GM21360 (cell line): ENCODE results near the gene ELOA.
"Not testable (repeated sequence)": the region's sequence is repeated elsewhere in the genome, so short reads cannot be mapped to it uniquely, and the experiment has no call there.

ENCODE experiments used
- ATAC-seq: cut with Tn5 transposase; IDR thresholded peaks from one replicate; pipeline ENCODE4 v1.9.1; 2021; ENCODE audit warnings: mild to moderate bottlenecking, moderate library complexity; ENCODE audit not compliant: unreplicated experiment

Gene ELOA

DNA sequence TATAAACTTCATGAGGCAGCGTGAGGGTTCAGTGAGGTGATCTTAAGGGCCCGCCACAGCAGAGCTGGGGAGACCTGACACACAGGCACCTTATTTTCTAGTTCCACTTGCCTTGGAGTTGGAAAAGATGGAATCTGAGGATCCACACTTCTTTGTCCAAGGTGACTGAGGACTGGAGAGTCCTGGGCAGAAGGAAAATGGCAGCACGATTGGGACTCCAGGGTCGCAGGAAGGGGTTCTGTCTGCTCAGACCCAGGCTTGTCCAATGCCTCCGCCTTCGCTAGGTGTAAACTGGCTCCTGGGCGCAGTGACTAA is 55.9 kb downstream of the ELOA start:
- ATAC-seq, result no peak

DNA sequence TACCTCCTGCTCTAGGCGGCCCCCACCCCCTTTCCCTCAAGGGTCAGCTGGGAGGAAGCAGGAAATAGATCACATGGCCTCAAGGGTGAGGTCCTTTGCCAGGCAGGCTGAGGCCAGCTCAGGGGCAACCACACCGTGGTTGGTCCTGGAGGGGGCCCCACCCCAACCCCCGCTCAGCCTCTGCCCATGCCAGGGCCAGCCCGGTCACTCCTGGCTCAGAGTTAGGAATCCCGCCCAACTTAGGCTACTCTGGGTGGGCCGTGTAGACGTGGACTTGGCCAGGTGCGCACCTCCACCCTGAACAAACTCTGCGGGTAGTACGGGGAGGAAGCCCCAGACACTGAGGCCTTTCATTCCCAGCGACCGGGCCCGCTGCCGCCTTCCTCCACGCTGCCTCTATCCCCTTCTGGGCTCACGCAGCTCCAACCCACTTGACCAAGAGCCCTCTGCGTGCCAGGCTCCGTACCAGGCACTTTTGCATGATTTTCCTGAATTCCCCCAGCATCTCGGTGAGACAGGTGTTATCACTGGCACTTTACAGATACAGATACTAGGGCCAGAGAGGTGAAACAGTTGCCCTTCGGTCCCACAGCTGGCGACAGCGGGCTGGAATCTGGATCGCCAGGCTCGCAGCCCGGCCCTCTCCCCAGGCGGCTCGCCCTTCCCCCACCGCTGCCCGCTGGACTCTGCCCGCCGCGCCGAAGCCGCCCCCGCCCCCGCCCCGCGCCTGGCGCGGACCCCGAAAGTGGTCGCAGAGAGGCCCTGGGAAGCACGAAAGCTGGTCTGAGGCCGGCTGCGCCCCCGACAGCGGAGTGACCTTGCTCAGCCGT is 56.5 kb downstream of the ELOA start:
- no peak for ATAC-seq

DNA sequence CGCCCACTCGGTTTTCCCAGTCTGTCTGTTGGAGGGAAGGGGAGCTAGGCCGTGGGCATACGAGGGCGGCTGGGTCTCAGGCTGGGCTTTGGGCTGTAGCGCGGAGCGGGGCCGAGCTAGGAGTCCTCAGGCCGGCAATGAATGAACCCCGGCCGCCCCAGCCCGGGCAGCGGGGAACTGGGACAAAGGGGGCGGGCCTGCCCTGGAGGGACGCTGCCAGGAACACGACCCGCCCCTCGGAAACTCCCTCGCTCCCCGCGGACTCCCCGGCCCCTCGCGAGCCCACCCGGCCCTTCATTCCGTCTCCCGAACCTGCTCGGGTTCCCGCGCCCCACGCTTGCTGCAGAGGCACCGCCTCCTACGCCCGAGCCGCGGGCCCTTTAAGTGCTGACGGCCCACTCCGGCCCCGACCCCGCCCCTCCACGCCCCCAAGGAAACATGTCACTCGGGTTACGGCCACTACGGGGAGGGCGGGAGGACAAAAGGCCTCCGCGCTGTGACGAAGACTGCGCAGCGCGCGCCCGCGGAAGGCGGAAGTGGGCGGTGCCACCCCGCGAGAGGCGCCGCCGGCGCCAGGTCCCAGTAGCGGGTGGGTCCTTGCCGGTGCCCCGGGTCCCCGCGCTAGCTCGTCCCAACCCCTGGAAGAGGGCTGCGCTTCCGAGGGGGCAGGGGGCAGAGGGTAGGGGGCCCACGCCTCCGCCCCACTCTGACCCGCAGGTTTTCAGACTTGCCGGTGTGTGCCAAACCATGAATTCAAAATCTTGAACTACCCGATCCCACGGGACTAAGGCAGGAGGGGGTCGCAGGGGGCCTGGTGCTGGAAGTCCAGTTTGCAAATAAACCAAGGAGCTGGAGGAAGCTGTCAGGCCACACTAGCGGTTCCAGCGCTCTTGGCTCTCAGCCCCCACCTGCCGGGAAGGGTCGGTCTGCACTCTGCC is 57.4 kb downstream of the ELOA start, which contains the start of gene GALE:
Gene GALE, minus strand, starts transcription at position 355 of the 938 bp plus-strand sequence. CDS start 1,747 bp downstream, outside the sequence.
- ATAC-seq, result peak; percentile 69

DNA sequence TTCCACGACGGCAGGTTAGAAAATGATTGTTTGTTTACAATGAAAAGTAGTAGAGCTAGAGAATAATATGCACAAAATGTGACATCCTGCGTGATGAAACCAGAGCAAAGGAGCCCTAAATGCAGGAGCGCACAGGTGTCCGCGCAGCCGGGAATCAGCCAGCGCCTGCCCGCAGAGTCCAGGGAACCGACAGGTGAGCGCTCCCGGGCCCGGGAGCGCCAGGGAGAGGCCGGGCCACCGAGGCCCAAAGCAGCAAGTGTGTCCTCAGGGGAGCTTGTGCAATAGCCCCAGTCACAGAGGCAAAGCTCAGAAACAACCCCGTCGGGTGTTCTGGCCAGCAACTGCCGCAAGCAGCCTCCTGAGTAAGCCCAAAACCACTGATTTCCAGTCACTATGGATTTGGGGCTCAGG is 58.1 kb downstream of the ELOA start:
- ATAC-seq, result no peak

DNA sequence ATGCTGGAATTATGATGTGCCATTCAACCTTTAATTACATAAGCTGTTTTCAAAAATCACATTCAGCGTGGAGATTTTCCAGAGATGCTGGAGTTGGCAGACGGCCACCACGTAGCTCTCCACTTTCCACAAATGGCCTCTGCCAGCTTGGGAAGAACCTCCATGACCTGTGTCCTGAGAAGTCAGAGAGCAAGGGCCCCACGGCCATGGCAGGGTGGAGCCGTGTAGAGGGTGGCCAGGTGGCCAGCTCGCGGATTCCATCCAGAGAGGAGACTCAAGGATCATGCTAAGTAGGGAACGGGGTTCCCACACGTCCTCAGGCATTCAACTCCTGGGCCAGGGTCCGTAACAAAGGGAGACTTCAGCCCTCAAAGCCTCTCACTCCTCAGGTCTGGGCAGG is 58.6 kb downstream of the ELOA start:
- ATAC-seq, result no peak

DNA sequence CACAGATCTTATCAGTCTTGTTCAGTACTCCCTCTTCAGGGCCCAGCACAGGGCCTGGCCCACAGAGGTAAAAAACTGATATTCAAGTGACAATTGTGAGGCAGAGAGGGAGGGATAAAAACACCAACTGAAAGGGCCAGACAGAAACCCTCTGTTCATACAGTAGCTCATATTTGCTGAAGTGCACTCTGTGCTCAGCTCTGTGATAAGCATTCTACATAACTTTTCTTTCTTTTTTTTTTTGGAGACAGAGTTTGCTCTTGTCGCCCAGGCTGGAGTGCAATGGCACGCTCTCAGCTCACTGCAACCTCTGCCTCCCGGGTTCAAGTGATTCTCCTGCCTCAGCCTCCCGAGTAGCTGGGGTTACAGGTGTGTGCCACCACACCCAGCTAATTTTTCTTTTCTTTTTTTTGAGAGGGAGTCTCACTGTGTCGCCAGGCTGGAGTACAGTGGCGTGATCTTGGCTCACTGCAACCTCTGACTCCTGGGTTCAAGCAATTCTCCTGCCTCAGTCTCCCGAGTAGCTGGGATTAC is 59.6 kb downstream of the ELOA start:
- ATAC-seq, result not testable (repeated sequence)

DNA sequence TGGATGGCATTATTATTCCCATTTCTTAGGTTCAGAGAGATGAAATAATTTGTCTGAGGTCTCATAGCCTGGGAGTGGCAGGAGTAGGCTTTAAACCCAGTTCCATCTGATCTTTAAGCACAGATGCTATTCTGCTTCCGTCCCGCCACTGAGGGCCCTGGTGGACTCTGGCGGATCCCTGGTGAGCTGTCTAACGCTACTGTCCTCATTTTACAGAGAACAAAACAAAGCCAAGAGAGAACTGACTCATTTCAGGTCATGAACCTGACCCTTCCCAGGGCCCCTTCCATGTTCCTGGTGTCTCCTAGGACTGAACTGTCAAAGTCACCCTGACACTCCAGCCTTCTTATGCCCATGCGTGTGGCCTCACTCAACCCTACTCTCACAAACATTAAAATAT is 60.4 kb downstream of the ELOA start:
- ATAC-seq, result no peak

DNA sequence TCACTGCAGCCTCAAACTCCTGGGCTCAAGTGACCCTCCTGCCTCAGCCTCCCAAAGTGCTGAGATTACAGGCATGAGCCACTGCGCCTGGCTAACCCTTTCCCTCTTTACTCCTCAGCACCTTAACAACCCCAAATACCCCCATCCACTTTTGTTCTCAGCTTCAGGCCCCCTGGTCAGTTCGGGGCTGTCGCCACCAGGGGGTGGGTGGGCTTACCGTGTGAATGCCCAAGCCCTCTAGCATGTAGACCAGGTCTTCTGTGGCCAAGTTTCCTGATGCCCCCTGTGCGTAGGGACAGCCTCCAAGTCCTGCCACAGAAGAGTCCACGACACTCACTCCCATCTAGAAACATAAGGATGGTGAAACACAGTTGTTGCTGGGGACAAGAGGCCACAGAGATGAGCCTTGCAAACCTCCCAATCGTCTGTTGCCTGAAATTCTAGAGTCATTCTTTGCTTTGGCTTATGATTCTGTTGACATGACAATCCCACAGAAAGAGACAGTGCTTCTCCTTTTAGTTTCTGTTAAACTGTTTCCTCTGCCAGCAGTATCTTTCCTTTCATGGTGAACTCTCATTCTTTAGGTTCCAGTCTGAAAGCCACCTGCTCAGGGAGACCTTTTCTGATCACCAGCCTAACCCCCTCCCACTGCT is 61.0 kb downstream of the ELOA start:
- no peak for ATAC-seq

DNA sequence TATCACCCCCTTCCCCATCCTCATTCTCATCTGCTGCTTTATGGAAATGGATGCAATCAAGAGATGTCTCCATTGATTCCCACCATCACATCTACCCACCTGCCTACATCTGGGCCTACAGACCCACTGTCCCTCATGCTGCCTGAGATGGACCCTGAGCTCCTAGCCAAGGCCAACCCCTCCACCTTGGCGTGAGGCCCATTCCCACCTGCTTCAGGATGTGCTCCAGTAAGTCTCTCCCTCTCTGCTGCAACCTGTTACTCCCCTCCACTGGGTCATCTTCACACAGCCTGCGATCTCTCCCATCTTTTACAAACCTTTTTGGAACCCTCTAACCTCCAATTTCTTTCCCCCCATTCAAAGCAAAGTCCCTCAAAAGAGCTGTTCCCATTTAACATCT is 61.8 kb downstream of the ELOA start:
- no peak for ATAC-seq

DNA sequence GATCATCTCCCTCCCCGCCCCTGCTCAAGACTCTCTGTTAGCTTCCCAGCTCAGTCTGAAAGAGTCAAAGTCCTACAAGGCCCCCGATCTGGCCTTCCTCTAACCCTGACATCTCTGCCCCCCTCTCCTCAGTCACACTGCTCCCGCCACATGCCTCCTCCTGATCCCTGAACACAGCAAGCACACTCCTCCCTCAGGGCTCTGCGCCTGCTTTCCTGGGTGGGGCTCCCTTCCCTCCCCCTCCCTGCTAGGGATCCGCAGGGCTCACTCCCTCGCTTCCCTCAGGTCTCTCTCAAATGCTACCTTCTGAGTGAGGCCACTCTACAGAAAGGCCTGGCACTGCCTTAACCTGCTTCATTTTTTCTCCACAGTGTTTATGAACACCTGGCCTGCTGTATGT is 63.0 kb downstream of the ELOA start:
- no peak for ATAC-seq

DNA sequence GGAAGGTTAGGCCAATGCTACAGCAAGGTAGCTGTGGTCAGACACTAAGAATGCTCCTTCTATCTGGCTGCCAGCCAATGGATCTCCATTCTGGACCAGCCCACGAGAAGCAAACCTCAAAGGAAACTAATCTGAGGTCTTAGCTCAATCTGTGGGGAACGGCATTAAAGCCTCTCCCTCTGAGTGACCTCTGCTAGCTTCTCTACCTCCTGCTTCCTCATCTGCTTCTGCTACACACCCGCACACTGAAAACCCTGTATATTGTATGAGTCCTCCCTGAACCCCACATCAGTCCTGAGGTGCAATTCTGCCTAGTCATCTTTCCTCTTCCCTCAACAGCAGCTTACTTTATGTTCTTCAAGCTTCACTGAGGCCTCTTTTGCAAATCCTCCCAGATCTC is 64.2 kb downstream of the ELOA start:
- ATAC-seq, result no peak

DNA sequence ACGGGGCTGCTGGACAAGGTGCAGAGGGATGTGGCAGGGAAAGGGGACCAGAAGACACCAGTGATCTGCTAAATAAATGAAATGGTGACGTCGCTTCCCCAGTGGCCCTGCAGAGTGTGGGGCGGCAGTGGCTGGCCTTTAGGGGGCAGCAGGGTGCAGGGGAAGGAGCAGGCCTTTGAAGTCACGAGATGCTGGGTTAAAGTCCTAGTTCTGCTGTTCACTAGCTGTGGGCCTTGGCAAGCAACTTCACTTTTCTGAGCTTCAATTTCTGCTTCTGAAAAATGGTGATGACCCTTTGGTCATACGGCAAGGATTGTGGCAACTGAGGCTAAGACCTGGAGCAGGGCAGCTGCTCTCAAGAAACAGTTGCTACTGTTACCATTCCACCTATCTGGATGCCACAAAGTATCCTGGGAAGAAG is 66.5 kb downstream of the ELOA start:
- no peak for ATAC-seq

DNA sequence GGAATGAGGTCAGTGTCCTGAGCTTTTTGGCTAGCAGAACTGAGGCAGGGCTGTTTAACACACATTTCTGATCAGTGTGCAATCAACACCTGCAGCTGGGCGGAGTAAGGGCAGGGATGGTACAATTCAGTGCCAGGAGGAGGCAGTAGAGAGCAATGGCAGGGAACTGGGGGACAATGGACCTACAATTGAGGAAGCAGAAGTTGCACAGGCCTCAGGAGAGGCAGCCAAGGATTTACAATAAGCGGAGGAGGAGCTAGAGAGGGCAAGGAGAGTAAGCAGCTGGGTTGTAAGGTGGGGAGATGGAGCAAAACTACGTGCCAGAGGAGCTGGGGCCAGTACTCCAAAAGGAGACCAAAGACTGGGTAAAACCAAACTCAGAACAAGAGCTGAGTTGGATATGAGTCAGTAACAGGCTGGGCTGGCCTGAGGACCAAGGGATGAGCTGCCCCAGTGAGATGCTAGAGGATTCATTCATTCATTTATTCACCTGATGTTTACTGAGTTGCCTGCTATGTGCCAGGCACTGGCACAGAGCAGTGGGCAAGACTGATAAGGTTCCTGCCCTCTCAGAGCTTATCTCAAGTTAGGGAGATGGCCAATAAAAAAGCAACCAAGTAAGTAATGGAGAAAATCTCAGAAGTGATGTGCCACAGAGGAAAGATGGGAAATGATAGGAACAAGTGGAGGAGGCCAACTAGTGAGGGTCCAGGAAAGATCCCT is 67.7 kb downstream of the ELOA start:
- no peak for ATAC-seq
